T47D (cell line): Measurements from ENCODE around the gene YTHDC1.

ENCODE experiments used
- DNase-seq, 2 experiments: peaks; one replicate each; pipeline versions ENCODE4 v3.0.0 to v3.0.0-alpha.2; 2011 to 2012; ENCODE audit warnings: low read depth in 1 of 2, low spot score in 1 of 2
- JUND ChIP-seq: IDR thresholded peaks from 2 replicates; pipeline ENCODE4 v1.6.1; 2012; ENCODE audit warnings: low read depth
- in situ Hi-C: cut with HindIII; loops from 2 replicates; pipeline ENCODE4 v1.10.0; 2016; ENCODE audit warnings: low sequenced_read_pairs, low pct_unique_long_range_greater_than_20kb

The YTHDC1 gene

GRCh38 chr4:68372588-68372987, 22.7 kb upstream of the YTHDC1 start:
- no peak for DNase-seq
- in situ Hi-C loops, result no loop called here
- TF ChIP-seq JUND, result no peak

GRCh38 chr4:68369142-68369805, 19.4 kb upstream of the YTHDC1 start:
- DNase-seq, result peak in 1 of 2 experiments; percentile 92
- in situ Hi-C loops, result no loop called here
- TF ChIP-seq JUND, result no peak; the same call in 1 of the 2 replicates

- TF ChIP-seq JUND, result peak; percentile 29; the same call in 1 of the 2 replicates
- in situ Hi-C loops, result no loop called here
- peak in 1 of 2 experiments; percentile 90 for DNase-seq
Measured at GRCh38 chr4:68368691-68369131, 18.8 kb upstream of the YTHDC1 start.

DNA sequence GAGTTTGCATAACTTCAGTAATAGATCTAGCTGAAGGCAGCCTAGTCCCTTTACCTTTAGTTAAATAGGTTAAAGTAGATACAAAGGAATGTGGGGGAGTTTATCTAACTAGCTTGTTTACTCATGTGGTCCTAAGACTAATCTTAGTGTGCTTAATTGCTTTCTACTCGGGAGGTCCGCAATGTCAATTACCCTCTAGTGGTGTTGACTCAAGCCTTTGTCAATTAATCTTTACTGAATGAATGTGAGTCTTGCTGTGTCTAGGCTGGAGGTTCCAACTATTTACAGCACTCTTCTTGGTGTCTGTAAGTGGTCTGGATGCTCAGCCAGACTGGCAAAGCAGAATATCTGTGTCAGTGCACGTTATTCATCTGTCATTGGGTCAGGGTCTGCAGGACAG, 17.9 kb upstream of the YTHDC1 start:
- in situ Hi-C loops, result no loop called here
- no peak for TF ChIP-seq JUND
- DNase-seq, result no peak

DNA sequence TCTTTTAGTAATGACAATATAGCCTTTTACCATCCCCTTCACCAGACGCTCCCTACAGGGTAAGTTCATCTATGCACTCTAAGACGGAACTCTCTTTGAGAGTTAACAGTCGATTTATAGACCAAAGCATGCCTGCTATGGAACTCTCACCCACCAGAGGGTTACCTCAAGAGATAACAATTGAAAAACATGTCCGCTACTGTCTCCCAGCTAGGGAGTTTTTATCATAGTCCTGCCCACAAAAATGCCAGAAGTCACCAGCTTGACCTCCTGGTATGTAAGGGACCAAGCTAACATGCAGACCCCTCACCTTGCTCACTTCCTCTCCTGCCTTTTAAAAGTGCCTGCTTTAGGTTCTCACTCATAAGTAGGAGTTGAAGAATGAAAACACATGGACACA, 16.7 kb upstream of the YTHDC1 start:
- in situ Hi-C loops, result no loop called here
- TF ChIP-seq JUND, result no peak
- no peak for DNase-seq

GRCh38 chr4:68365068-68365467, 15.2 kb upstream of the YTHDC1 start:
- in situ Hi-C loops, result no loop called here
- no peak for DNase-seq
- TF ChIP-seq JUND, result no peak

DNA sequence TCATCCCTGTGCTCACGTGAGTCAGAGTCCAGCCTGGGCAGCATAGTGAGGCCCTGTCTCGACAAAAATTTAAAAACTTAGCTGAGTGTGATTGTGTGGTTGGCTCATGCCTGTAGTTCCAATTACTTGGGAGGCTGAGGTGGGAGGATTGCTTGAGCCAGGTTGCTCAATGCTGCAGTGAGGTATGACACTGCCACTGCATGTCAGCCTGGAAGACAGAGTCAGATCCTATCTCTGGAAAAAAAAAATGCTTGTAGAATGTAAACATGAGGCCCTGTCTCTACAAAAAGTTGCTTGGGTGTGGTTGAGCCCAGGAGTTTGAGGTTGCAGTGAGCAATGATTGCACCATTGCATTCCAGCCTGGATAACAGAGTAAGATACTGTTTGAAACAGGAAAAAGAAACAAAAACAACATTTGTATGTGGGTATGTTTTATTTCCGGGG, 11.3 kb upstream of the YTHDC1 start:
- in situ Hi-C loops, result no loop called here
- DNase-seq, result peak in 1 of 2 experiments; percentile 74
- TF ChIP-seq JUND, result no peak

GRCh38 chr4:68360231-68360968, 10.5 kb upstream of the YTHDC1 start:
- no peak for DNase-seq
- TF ChIP-seq JUND, result no peak
- in situ Hi-C loops, result no loop called here

DNA sequence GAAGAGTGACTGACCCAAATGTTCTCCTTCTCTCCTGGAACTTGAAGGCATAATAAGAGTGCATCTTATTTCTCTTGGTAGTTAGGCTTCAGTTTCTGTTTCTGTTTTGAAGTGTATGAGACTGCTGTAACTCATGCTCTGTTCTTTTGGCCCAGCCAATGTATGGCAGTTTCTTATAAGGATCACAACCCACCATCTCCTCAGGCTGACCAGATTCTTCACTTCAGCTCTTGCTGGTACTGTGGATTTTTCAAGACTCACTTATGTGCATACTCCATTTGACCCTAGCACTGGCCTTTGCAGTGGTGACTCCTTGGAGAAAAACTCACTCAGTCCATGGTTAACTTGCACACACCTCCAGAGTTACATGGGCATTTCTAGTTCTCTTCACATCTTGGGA, 9.6 kb upstream of the YTHDC1 start:
- in situ Hi-C loops, result no loop called here

DNA sequence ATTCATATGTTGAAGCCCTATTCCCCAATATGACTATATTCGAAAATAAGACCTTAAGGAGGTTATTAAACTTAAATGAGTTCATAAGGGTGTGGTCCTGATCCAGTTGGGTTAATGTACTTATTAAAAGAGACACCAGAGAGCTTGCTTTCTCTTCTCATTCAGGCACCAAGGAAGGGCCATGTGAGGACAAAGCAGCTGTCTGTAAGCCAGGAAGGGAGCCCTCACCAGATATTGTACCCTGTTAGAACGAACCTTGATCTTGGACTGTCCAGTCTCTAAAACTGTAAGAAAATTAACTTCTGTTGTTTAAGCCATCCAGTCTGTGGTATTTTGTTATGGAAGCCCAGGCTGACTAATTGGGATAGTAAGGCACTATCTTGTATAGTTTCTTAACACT, 9.1 kb upstream of the YTHDC1 start:
- in situ Hi-C loops, result no loop called here
- no peak for TF ChIP-seq JUND
- DNase-seq, result no peak

More for the DNA sequence above, 9.6 kb upstream of the YTHDC1 start:
- TF ChIP-seq JUND, result no peak
- no peak for DNase-seq

- no peak for TF ChIP-seq JUND
- DNase-seq, result no peak
- in situ Hi-C loops, result no loop called here
Measured at GRCh38 chr4:68352791-68353190, 2.9 kb upstream of the YTHDC1 start.

DNA sequence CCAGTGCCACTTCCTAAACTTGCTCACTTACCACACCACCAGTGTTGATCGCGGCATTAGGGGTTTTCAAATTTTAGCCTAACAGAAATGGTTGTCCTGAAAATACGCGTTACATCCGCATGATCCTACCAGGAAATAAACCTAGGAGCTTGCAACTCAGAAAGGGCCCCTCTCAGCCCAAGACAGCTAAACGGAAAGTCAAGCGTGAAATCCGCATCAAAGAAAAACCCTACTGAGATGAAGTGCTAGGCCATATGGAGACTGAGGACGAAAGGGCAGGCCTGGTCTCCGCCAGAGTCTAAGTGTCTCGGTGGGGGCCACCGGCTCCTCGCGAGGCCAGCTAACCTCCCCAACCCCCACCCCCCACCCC, 626 bp downstream of the YTHDC1 start:
- DNase-seq, result peak in 1 of 2 experiments; percentile 19
- TF ChIP-seq JUND, result no peak
- in situ Hi-C loops, result no loop called here

DNA sequence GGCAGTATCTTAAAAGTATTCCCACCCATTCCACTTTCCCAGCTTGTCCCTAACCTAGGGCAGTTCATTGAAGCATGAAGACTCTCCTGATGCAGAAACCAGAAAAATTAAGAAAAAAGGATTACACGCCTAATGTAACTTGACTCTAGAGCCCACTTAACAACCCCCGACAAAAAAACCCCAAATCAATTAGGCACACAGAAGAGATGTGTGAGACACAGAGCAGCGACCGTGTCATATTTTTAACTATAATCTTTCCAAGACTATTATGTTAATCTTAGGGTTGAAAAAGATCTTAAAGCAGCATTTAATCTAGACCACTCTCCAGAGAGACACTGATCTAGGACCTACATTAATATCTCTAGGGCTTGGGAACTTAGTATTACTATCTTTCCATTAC, 1.3 kb downstream of the YTHDC1 start:
- TF ChIP-seq JUND, result no peak
- in situ Hi-C loops, result no loop called here
- DNase-seq, result no peak
